ENCODE data around the gene MCFD2. TPM values are rescaled to one million over a fixed set of nuclear protein-coding genes. Genes with fewer than 3 reads are reported as not detected.

The MCFD2 gene
- total RNA-seq, 2 experiments from 2014 or later = 55.7 to 75.2 TPM

GRCh38 chr2:46947841-46948240, 32.2 kb upstream of the MCFD2 start:
- Histone ChIP-seq H3K36me3 (ENCODE audit: insufficient read depth, low read length) (peaks cover 88% of the 10 kb centered on the region), H2AFZ (ENCODE audit: low read length) (no peak overlapping the region), H3K27ac (ENCODE audit: low read depth, low read length, poor library complexity, severe bottlenecking) (no peak overlapping the region), H3K9me2 (ENCODE audit: insufficient read depth, low read length) (no peaks in the 10 kb centered on the region), H3K9me3 (ENCODE audit: low read length) (no peaks in the 10 kb centered on the region), H4K20me1 (ENCODE audit: insufficient read depth, low read length) (no peaks in the 10 kb centered on the region), H3K4me3 (ENCODE audit: low read depth, low read length, poor library complexity, severe bottlenecking) (no peak overlapping the region), H3K4me1 (ENCODE audit: insufficient read depth, low read length, poor library complexity, severe bottlenecking) (peaks cover 71% of the 10 kb centered on the region), H3K4me2 (ENCODE audit: low read length) (peak overlapping the region; percentile 14; the same call in 1 of the 2 replicates), H3K79me2 (ENCODE audit: insufficient read depth, low read depth, low read length) (peaks cover 80% of the 10 kb centered on the region)
- CTCF ChIA-PET (ENCODE audit: unreplicated experiment) = no interaction called here
- no TSS peak for BruUV-seq (replicated peaks)
- TF ChIP-seq CTCF (conservative IDR thresholded peaks at IDR 0.05; ENCODE audit: low read length) = no peak
- TF ChIP-seq EZH2phosphoT487 (IDR thresholded peaks at IDR 0.05; ENCODE audit: borderline replicate concordance, low read depth, low read length) = no peak
- no peak for DNase-seq (ENCODE audit: low spot score)
- POLR2A ChIA-PET = interaction anchor here (0.6 to 1.5 kb wide), 3 partner anchors 15 to 370 kb away, joined by 3 to 5 read pairs (median 4); no protein-coding TSS in a partner anchor
- intact Hi-C loops (cut with micrococcal nuclease; ENCODE audit: unreplicated experiment) = no loop called here

- Histone ChIP-seq H3K4me1 (ENCODE audit: insufficient read depth, low read length, poor library complexity, severe bottlenecking) (peaks cover 62% of the 10 kb centered on the region), H3K4me2 (ENCODE audit: low read length) (peak overlapping the region; percentile 13; the same call in 1 of the 2 replicates), H3K4me3 (ENCODE audit: low read depth, low read length, poor library complexity, severe bottlenecking) (no peak overlapping the region), H4K20me1 (ENCODE audit: insufficient read depth, low read length) (no peaks in the 10 kb centered on the region), H2AFZ (ENCODE audit: low read length) (no peak overlapping the region), H3K79me2 (ENCODE audit: insufficient read depth, low read depth, low read length) (peaks cover 90% of the 10 kb centered on the region), H3K36me3 (ENCODE audit: insufficient read depth, low read length) (peaks cover 70% of the 10 kb centered on the region), H3K9me3 (ENCODE audit: low read length) (no peaks in the 10 kb centered on the region), H3K9me2 (ENCODE audit: insufficient read depth, low read length) (no peaks in the 10 kb centered on the region), H3K27ac (ENCODE audit: low read depth, low read length, poor library complexity, severe bottlenecking) (peak overlapping the region; percentile 7)
- DNase-seq (ENCODE audit: low spot score) = no peak
- POLR2A ChIA-PET = no interaction called here
- CTCF ChIA-PET (ENCODE audit: unreplicated experiment) = no interaction called here
- BruUV-seq (replicated peaks) = no TSS peak
- intact Hi-C loops (cut with micrococcal nuclease; ENCODE audit: unreplicated experiment) = no loop called here
- TF ChIP-seq CTCF (conservative IDR thresholded peaks at IDR 0.05; ENCODE audit: low read length) (no peak), EZH2phosphoT487 (IDR thresholded peaks at IDR 0.05; ENCODE audit: borderline replicate concordance, low read depth, low read length) (no peak)
These were observed 30.1 kb upstream of the MCFD2 start for GRCh38 chr2:46945671-46946070.

- H3K27ac ChIP-seq (ENCODE audit: low read depth, low read length, poor library complexity, severe bottlenecking) = peak overlapping the region; percentile 86
- peaks cover 56% of the 10 kb centered on the region for H3K36me3 ChIP-seq (ENCODE audit: insufficient read depth, low read length)
- H3K9me3 ChIP-seq (ENCODE audit: low read length) = no peaks in the 10 kb centered on the region
- H3K4me2 ChIP-seq (ENCODE audit: low read length) = peak overlapping the region; percentile 97
- ChIA-PET POLR2A (interaction anchor here (0.5 to 1.3 kb wide), 9 partner anchors 9 to 838 kb away, joined by 3 to 10 read pairs (median 3); no protein-coding TSS in a partner anchor), CTCF (ENCODE audit: unreplicated experiment) (no interaction called here)
- no peaks in the 10 kb centered on the region for H3K9me2 ChIP-seq (ENCODE audit: insufficient read depth, low read length)
- intact Hi-C loops (cut with micrococcal nuclease; ENCODE audit: unreplicated experiment) = no loop called here
- peaks cover 62% of the 10 kb centered on the region for H3K4me1 ChIP-seq (ENCODE audit: insufficient read depth, low read length, poor library complexity, severe bottlenecking)
- peak overlapping the region; percentile 87 for H3K4me3 ChIP-seq (ENCODE audit: low read depth, low read length, poor library complexity, severe bottlenecking)
- BruUV-seq (replicated peaks) = no TSS peak
- H4K20me1 ChIP-seq (ENCODE audit: insufficient read depth, low read length) = no peaks in the 10 kb centered on the region
- H3K79me2 ChIP-seq (ENCODE audit: insufficient read depth, low read depth, low read length) = peaks cover 85% of the 10 kb centered on the region
- DNase-seq (ENCODE audit: low spot score) = peak; percentile 69
- TF ChIP-seq EZH2phosphoT487 (IDR thresholded peaks at IDR 0.05; ENCODE audit: borderline replicate concordance, low read depth, low read length) = no peak
- no peak for TF ChIP-seq CTCF (conservative IDR thresholded peaks at IDR 0.05; ENCODE audit: low read length)
- H2AFZ ChIP-seq (ENCODE audit: low read length) = no peak overlapping the region
These were observed 28.5 kb upstream of the MCFD2 start for GRCh38 chr2:46943881-46944798.
